NCI-H524 treated with DMSO at 0.1 percent for 48 hours (cell line): ENCODE results near the gene DCTN2.
"Not testable (repeated sequence)": the region's sequence is repeated elsewhere in the genome, so short reads cannot be mapped to it uniquely, and the experiment has no call there.

ENCODE experiments used
- DNase-seq: peaks from one replicate; lab custom pipeline; 2025; lab: John Stamatoyannopoulos, UW

The DCTN2 gene

GRCh38 chr12:57546438-57547287 lies at the start of gene DCTN2:
Gene DCTN2, minus strand, starts transcription at chr12:57547192. Its CDS starts 129 bp downstream, at chr12:57547063.
- DNase-seq: peak; percentile 91

DNA sequence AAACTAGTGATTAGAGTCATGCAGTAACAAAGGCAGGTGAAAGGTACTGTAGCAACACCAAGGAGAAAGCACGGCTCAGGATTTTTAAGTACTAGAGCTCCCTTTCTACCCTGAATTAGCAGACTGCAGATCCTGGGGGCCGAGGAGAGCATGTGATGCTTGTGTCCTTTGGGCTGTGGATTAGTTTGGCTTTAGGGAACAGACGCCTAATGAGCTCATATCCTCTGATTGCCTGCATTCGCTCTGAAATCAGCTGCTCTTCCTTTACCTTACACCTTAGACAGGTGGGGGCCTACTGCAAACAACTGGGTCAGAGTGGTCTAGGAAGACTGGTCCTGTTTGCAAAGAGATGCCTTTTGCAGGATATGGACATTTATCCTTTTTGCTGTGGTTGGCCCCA lies 46.2 kb upstream of the DCTN2 start:
- DNase-seq: no peak

GRCh38 chr12:57592551-57593165 lies 45.7 kb upstream of the DCTN2 start:
- DNase-seq: peak; percentile 77

GRCh38 chr12:57591782-57592325 lies 44.9 kb upstream of the DCTN2 start:
- no peak for DNase-seq

DNA sequence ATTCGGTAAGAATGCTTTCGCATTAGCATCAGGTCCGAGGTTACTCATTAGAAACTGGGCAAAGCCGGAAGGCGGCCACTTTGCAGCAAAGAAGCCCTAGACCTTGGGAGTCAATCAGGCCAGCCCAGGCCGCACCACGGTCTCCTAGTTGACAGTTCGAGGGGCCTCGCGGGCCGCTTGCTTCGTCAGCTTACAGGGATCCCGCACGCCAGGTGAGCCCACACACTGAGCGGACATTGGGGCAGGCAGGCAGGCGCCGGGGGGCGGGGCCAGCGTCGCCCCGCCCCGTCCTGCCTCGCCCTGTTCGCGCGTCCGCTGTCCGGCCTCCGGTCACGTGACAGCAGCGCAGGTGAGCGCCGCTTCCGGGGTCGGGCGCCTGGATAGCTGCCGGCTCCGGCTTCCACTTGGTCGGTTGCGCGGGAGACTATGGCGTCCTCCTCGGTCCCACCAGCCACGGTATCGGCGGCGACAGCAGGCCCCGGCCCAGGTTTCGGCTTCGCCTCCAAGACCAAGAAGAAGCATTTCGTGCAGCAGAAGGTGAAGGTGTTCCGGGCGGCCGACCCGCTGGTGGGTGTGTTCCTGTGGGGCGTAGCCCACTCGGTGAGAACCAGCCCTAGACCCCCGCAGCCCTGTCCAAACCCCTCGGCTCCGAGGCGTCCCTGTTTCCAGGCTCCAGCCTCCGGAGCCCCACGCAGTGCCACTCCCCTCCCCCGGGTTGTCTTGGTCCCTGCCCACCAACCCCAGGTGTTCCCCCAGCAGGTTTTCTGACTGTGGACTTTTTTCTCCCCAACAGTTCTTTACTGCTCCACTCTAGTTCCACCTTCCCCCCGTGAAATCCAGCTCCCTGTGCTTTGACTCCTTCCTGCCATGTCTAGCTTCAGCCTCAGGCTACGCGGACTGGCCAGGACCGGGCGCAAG lies 44.1 kb upstream of the DCTN2 start, which contains the start of gene PIP4K2C:
Gene PIP4K2C (plus strand): TSS at position 329 of the 918 bp plus-strand sequence. CDS start 98 bp downstream, at position 427.
- no peak for DNase-seq

- no peak for DNase-seq
Observed at GRCh38 chr12:57590479-57590863, 43.5 kb upstream of the DCTN2 start.

DNA sequence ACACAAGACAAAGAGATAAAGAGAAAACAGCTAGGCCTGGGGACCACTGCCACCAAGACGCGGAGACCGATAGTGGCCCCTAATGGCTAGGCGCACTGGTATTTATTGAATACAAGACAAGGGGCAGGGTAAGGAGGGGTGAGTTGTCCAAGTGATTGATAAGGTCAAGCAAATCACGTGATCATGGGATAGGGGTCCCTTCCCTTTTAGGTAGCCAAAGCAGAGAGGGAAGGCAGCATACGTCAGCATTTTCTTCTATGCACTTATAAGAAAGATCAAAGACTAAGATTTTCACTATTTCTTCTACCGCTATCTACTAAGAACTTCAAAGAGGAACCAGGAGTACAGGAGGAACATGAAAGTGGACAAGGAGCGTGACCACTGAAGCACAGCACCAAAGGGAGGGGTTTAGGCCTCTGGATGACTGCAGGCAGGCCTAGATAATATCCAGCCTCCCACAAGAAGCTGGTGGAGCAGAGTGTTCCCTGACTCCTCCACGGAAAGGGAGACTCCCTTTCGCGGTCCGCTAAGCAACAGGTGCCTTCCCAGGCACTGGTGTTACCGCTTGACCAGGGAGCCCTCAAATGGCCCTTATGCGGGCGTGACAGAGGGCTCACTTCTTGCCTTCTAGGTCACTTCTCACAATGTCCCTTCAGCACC lies 42.1 kb upstream of the DCTN2 start:
- not testable (repeated sequence) for DNase-seq

DNA sequence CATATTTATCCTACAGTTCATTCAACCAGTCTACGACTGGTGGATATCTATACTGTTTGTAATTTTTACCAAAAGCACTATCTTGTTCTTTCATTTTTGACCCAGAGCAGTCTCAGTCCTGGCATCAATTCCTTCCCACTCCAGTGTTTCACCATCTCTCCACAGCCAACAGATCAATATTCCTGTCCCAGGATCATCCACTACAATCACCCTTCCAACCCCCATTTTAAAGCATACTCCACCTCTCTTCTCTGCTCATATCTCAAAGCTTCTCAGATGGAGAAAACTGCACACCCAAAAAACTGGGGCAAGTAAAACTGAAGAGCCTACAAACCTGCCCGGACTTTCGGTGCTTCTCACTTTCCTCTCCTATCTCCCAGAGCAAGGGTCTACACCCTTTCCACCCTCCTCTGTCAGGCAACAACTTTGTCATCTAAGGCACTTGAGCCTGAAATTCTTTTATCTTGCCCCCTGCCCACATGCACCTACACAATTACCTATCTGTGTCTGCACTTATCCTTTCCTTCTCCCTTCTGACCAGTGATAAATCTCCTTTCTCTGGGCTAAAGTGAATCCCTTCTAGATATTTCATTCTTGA lies 39.9 kb upstream of the DCTN2 start:
- no peak for DNase-seq

- DNase-seq: no peak
Observed at GRCh38 chr12:57586128-57586527, 39.1 kb upstream of the DCTN2 start.

GRCh38 chr12:57585156-57585555 lies 38.2 kb upstream of the DCTN2 start:
- no peak for DNase-seq

DNA sequence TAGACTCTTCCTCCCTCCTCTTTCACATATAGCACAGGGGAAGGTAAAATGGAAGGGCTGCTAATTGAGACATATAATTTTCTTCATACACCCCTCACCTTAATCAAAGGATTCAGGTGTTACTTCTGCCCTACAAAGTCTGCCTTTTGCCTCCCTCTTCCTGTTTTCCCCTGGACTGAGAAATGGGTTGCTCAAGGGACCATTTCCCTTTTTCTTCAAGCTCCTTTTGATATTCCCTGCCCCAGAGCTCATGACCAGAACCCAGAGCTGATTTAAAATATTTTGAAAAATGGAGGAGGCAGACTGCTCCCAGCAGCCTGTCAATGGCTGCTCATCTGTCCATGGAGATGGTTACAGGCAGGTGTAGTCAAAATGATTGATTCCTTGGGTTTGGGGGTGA lies 37.7 kb upstream of the DCTN2 start:
- DNase-seq: no peak

- DNase-seq: no peak
Observed at GRCh38 chr12:57584050-57584449, 37.1 kb upstream of the DCTN2 start.

GRCh38 chr12:57583008-57583831 lies 36.2 kb upstream of the DCTN2 start:
- DNase-seq: peak; percentile 27

DNA sequence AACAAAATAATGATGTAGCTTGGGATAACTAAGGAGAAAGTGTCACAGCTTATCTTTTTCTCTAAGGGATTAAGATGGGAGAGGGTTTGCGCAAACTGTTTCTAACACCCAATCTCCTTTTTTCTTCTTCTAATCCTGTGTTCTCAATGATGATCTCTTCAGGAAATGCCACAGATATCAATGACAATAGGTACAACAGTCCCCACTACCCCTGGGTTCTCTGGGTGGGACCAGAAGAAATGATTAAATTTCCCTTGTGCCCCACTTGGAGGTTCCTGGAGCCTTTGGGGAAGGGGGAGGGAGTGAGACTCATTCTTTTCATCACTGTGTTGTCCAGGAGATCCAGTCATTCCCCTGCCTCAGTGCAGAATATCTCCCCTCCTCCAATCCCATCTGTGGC lies 35.4 kb upstream of the DCTN2 start:
- no peak for DNase-seq

DNA sequence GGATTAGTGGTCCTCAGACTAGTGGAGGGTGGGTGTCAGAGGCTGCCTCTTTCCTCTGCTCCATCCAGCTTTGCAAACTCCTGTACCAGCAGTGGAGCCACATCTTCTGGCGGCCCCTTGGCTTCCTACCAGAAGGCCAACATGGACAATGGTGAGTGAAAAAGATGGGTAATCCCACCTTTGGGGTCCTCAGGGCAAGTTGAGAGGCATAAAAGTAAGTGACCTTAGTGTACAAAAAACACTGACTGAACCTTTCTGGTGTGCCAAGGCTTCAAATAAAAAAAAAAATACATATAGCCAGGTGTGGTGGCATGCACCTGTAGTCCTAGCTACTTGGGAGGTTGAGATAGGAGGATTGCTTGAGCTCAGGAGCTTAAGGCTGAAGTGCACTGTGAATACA lies 34.8 kb upstream of the DCTN2 start:
- no peak for DNase-seq

DNA sequence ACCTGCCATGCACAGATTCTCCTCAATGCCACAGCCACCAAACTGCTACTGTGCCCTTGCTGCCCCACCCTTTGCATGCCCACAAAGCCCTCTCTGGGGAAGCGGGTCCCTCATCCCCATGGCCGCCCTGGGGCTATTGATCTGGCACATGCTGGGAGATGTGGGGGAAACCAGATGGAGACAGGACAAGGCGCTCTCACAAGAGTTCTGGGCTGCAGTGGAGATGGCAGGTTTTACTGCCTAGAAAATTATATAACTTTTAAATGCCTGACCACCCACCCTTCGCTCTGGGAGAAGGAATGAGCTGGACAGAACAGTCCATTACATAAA lies 33.4 kb upstream of the DCTN2 start:
- DNase-seq: no peak

DNA sequence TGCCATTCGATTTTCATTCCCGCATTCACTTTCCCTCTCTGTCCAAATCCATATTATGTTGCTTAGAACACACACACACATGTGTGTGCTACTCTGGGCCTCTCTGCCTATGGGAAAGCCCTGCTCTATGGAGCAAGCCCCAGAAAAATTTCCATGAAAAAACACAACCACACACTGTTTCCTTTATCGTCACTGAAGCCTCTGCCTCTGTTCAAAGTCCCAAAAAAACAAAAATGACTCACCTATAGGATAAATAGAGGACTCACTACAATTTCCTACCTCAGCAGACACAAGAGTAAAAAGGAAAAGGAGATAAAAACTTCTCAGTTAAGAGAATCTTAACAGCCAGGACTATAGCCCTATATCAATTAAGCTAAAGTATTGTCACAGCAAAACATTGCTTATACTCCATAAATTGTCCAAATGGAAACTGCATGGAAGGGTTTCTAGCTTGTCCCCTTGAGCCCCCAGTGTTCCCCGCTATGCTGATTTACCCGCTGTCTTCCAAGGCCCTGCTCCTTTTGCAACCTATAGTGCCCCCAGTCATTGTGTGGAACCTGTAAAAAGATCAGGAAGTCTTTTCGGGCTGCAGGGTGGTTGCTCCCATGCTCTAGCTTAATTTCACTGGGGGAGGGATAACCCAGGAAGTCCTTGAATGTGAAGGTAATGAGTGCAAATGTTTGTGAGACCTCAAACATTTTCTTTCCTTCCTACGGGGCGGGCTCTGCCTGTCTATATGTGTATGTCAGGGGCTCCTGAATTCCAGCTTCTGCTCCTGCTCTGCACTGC lies 32.9 kb upstream of the DCTN2 start:
- no peak for DNase-seq

GRCh38 chr12:57579011-57579410 lies 32.0 kb upstream of the DCTN2 start:
- no peak for DNase-seq

GRCh38 chr12:57577981-57578758 lies 31.2 kb upstream of the DCTN2 start:
- DNase-seq: no peak
